ENCODE data around the gene NEAT1.
"Not testable (repeated sequence)": the region's sequence is repeated elsewhere in the genome, so short reads cannot be mapped to it uniquely, and the experiment has no call there.

Gene NEAT1

GRCh38 chr11:65470433-65471049, 47.9 kb downstream of the NEAT1 start:
- ChIA-PET CTCF (interaction anchor here (0.5 to 4.8 kb wide), 13 partner anchors 9 to 195 kb away, joined by 3 to 40 read pairs (median 6); no protein-coding TSS in a partner anchor), POLR2A (interaction anchor here (0.8 to 15.6 kb wide), 6 partner anchors 25 to 96 kb away, joined by 3 to 1783 read pairs (median 10); partner anchors contain the start of genes MALAT1 and NEAT1)
- TF ChIP-seq SUZ12 (IDR thresholded peaks at IDR 0.05) (no peak), ZNF384 (IDR thresholded peaks at IDR 0.05) (no peak), FOXM1 (IDR thresholded peaks at IDR 0.05; ENCODE audit: borderline replicate concordance) (no peak), BHLHE40 (IDR thresholded peaks at IDR 0.05; ENCODE audit: borderline replicate concordance) (no peak), HDGF (IDR thresholded peaks at IDR 0.05; ENCODE audit: borderline replicate concordance) (no peak), FOXK2 (IDR thresholded peaks at IDR 0.05) (no peak), LEF1 (IDR thresholded peaks at IDR 0.05; ENCODE audit: borderline replicate concordance) (no peak), NFRKB (IDR thresholded peaks at IDR 0.05) (no peak), PKNOX1 (IDR thresholded peaks at IDR 0.05) (no peak), CTBP1 (IDR thresholded peaks at IDR 0.05; ENCODE audit: borderline replicate concordance) (no peak), ELF4 (IDR thresholded peaks at IDR 0.05) (no peak), ARNT (IDR thresholded peaks at IDR 0.05) (no peak), SP1 (IDR thresholded peaks at IDR 0.05) (no peak), TARDBP (IDR thresholded peaks at IDR 0.05) (no peak), FOXA1 (IDR thresholded peaks at IDR 0.05) (no peak)

GRCh38 chr11:65471447-65471891, 48.9 kb downstream of the NEAT1 start:
- TF ChIP-seq FOXA1 (IDR thresholded peaks at IDR 0.05): no peak
- no peak for TF ChIP-seq BHLHE40 (IDR thresholded peaks at IDR 0.05; ENCODE audit: borderline replicate concordance)
- no peak for TF ChIP-seq ELF4 (IDR thresholded peaks at IDR 0.05)
- no peak for TF ChIP-seq NFRKB (IDR thresholded peaks at IDR 0.05)
- TF ChIP-seq LEF1 (IDR thresholded peaks at IDR 0.05; ENCODE audit: borderline replicate concordance): no peak
- TF ChIP-seq SUZ12 (IDR thresholded peaks at IDR 0.05): no peak
- no peak for TF ChIP-seq SP1 (IDR thresholded peaks at IDR 0.05)
- TF ChIP-seq FOXK2 (IDR thresholded peaks at IDR 0.05): no peak
- no peak for TF ChIP-seq TARDBP (IDR thresholded peaks at IDR 0.05)
- no peak for TF ChIP-seq L3MBTL2 (conservative IDR thresholded peaks at IDR 0.05)
- no peak for TF ChIP-seq ZNF384 (IDR thresholded peaks at IDR 0.05)
- TF ChIP-seq HDGF (IDR thresholded peaks at IDR 0.05; ENCODE audit: borderline replicate concordance): no peak
- no peak for TF ChIP-seq FOXM1 (IDR thresholded peaks at IDR 0.05; ENCODE audit: borderline replicate concordance)
- TF ChIP-seq CTBP1 (IDR thresholded peaks at IDR 0.05; ENCODE audit: borderline replicate concordance): no peak
- TF ChIP-seq ARNT (IDR thresholded peaks at IDR 0.05): no peak
- no peak for TF ChIP-seq PKNOX1 (IDR thresholded peaks at IDR 0.05)
- ChIA-PET CTCF (interaction anchor here (0.6 to 4.8 kb wide), 21 partner anchors 10 to 892 kb away, joined by 3 to 40 read pairs (median 5); no protein-coding TSS in a partner anchor), POLR2A (interaction anchor here (0.8 to 15.6 kb wide), 15 partner anchors 24 to 210 kb away, joined by 3 to 1783 read pairs (median 4); partner anchors contain the start of genes DPF2, FRMD8, MALAT1 and NEAT1)
- DNase-seq (ENCODE audit: extremely low spot score): no peak

More at GRCh38 chr11:65470433-65471049, 47.9 kb downstream of the NEAT1 start:
- DNase-seq (ENCODE audit: extremely low spot score): no peak

- POLR2A ChIA-PET: interaction anchor here (0.9 to 15.6 kb wide), 8 partner anchors 25 to 211 kb away, joined by 3 to 1783 read pairs (median 7); partner anchors contain the start of genes FRMD8, MALAT1, NEAT1 and POLA2
- CTCF ChIA-PET: interaction anchor here (0.6 to 4.8 kb wide), 10 partner anchors 11 to 57 kb away, joined by 3 to 40 read pairs (median 5); partner anchors contain the start of gene MALAT1
- DNase-seq (ENCODE audit: extremely low spot score): not testable (repeated sequence)
Observed at GRCh38 chr11:65472588-65473277, 50.1 kb downstream of the NEAT1 start.

GRCh38 chr11:65473278-65473860, 50.8 kb downstream of the NEAT1 start:
- TF ChIP-seq ARNT (IDR thresholded peaks at IDR 0.05): no peak
- TF ChIP-seq SP1 (IDR thresholded peaks at IDR 0.05): no peak
- TF ChIP-seq PKNOX1 (IDR thresholded peaks at IDR 0.05): no peak
- no peak for TF ChIP-seq FOXK2 (IDR thresholded peaks at IDR 0.05)
- no peak for TF ChIP-seq FOXM1 (IDR thresholded peaks at IDR 0.05; ENCODE audit: borderline replicate concordance)
- no peak for TF ChIP-seq NFRKB (IDR thresholded peaks at IDR 0.05)
- TF ChIP-seq TARDBP (IDR thresholded peaks at IDR 0.05): no peak
- no peak for TF ChIP-seq CTBP1 (IDR thresholded peaks at IDR 0.05; ENCODE audit: borderline replicate concordance)
- no peak for TF ChIP-seq ZNF384 (IDR thresholded peaks at IDR 0.05)
- TF ChIP-seq BHLHE40 (IDR thresholded peaks at IDR 0.05; ENCODE audit: borderline replicate concordance): no peak
- TF ChIP-seq L3MBTL2 (conservative IDR thresholded peaks at IDR 0.05): no peak
- no peak for TF ChIP-seq LEF1 (IDR thresholded peaks at IDR 0.05; ENCODE audit: borderline replicate concordance)
- no peak for TF ChIP-seq SUZ12 (IDR thresholded peaks at IDR 0.05)
- TF ChIP-seq FOXA1 (IDR thresholded peaks at IDR 0.05): no peak
- TF ChIP-seq ELF4 (IDR thresholded peaks at IDR 0.05): no peak
- ChIA-PET CTCF (interaction anchor here (3.2 kb wide), 1 partner anchor 24 kb away, joined by 12 read pairs; no protein-coding TSS in a partner anchor), POLR2A (interaction anchor here (2.8 to 15.6 kb wide), 3 partner anchors 25 to 57 kb away, joined by 9 to 1783 read pairs (median 248); partner anchors contain the start of genes MALAT1 and NEAT1)
- no peak for DNase-seq (ENCODE audit: extremely low spot score)

GRCh38 chr11:65474864-65475263, 52.3 kb downstream of the NEAT1 start:
- TF ChIP-seq HDGF (IDR thresholded peaks at IDR 0.05; ENCODE audit: borderline replicate concordance): no peak
- CTCF ChIA-PET: interaction anchor here (0.6 kb wide), 1 partner anchor 746 kb away, joined by 4 read pairs; no protein-coding TSS in a partner anchor
- DNase-seq (ENCODE audit: extremely low spot score): no peak
- POLR2A ChIA-PET: interaction anchor here (6.0 to 15.6 kb wide), 2 partner anchors 23 to 53 kb away, joined by 163 to 1783 read pairs; partner anchors contain the start of genes MALAT1 and NEAT1

Data from HEK293T (cell line).